Upper lobe of left lung (tissue), 4 donors: ENCODE data around the gene NDUFB2.

Experiments
- POLR2A ChIP-seq, 4 donors: fragments of 450-650 bp; IDR thresholded peaks; one replicate each; pipeline ENCODE4 v1.5.1; 2016 to 2017; ENCODE audit warnings: antibody characterized with exemption in 4 of 4, mild to moderate bottlenecking in 2 of 4
- TF ChIP-seq, protein P1 (sequence below), 6 experiments: fragments of 450-650 bp in 4 of 6; fragments of 200-600 bp in 2 of 6; sonication (generic) in 2 of 6; IDR thresholded peaks; one replicate each; pipeline ENCODE4 v1.5.1; 2016 to 2019; ENCODE audit warnings: antibody characterized with exemption in 6 of 6

DNA sequence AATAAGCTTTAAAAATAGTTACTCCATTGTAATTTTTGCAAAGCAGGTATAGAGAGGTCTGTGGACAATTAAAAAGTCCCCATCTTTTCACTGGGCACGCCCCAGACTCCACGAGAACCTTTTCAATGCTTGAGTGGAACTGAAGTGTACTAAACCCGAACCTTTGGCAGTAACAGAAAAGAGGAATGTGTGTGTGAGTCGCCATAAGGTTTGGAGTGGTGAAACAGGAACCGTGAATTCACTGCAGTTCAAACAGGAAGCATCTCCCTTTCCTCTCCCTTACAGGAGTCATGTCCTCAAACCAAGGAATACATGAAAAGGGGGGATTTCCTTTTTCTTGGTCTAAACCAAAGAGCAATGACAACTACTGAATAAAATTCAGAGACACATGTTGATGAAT lies 23.2 kb downstream of the NDUFB2 start:
- TF ChIP-seq, protein P1, sequence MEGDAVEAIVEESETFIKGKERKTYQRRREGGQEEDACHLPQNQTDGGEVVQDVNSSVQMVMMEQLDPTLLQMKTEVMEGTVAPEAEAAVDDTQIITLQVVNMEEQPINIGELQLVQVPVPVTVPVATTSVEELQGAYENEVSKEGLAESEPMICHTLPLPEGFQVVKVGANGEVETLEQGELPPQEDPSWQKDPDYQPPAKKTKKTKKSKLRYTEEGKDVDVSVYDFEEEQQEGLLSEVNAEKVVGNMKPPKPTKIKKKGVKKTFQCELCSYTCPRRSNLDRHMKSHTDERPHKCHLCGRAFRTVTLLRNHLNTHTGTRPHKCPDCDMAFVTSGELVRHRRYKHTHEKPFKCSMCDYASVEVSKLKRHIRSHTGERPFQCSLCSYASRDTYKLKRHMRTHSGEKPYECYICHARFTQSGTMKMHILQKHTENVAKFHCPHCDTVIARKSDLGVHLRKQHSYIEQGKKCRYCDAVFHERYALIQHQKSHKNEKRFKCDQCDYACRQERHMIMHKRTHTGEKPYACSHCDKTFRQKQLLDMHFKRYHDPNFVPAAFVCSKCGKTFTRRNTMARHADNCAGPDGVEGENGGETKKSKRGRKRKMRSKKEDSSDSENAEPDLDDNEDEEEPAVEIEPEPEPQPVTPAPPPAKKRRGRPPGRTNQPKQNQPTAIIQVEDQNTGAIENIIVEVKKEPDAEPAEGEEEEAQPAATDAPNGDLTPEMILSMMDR (IDR thresholded peaks at IDR 0.05) = no peak
- TF ChIP-seq POLR2A (IDR thresholded peaks at IDR 0.05) = no peak
